HG02763 (cell line): ENCODE measurements around the gene ANKRD63.

Source experiments
- ATAC-seq: cut with Tn5 transposase; IDR thresholded peaks from one replicate; pipeline ENCODE4 v1.9.1; 2021; ENCODE audit warnings: mild to moderate bottlenecking, moderate library complexity; ENCODE audit not compliant: unreplicated experiment

The ANKRD63 gene

DNA sequence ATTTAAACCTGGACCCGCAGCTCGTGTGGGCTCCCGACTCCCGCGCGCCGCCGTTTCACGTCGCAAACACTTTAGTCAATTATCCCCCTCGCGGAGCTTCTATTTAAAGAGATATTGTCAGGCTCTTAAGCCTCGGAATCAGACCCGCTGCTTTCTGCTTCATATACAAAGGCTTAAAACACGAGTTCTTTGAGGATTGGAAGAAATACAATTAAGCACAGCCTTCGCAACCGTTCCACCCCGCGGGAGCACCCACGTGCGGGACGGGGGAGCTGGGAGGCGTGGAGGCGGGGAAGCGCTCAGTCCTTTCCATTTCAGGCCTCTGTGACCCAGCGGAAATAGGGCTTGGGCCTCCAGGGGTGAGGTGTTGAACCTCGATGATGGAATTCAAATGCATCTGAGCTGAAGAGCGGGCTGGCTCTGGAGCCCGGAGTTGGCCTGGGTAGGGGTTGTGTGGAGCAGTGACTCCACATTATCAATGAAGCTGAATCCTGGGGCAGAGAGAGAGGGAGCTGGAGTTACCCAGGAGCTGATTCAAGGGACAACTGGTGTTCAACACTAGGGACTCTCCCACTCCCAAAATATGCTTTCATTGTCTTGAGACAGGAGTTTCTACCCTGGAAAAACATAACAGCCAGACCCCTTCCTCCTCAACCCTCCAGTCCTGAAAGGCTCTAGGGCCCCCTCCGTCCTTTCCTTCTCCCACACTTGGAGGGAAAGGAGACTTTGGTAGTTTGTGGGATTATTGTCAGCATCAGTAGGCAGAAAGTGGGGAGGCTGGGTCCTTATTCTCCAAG lies 2.4 kb downstream of the ANKRD63 start:
- ATAC-seq, result no peak

DNA sequence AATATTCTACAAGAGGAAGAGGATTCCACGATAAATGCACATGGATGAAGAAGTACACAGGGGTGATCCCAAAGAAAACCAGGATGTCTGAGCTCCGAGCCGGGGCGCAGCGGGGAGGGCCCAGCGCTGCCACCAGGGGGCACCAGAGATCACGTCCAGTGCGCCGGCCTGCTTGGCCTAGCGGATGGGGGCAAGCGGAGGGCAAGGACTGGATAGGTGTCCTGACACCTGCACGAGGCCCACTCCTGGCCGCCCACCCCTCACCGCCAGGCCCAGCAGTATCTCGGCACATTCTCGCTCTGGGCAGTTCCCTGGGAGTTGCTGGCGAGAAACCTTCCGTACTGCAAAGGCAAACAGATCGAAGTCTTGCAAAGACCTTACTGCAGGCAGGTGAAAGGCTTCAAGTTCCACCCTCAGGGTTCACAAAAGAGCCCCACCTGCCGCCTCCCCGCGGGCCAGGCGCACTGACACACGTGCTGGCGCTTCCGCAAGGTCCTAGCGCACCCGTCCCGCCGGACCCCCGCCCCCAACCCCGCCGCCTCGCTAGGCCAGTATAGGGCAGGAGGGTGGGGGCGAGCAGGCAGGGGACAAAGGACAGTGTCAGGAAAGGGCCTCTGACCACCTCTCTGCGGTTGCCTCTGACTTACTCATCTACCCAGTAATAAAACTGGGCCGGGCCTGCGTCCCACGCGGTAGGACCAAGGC lies 3.3 kb downstream of the ANKRD63 start:
- no peak for ATAC-seq

DNA sequence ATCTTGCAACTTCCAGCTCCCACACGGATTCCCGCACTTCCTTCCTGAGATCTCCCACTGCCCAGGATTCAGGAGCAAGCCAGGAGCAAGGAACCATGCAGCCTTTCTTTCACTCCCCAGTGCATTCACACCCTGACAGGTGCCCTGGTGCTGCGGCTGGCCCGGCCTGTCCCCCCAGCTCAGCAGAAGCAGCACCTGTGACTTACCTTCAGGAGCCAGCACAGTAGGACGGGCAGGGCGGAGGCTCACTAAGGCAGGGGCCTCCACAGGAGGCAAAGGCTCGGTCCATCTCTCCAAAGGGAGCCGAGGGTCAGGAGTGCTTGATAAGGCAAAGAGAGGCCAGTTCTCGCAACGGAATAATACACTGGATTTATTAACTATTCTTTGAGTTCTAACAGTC lies 4.8 kb downstream of the ANKRD63 start:
- ATAC-seq, result no peak

DNA sequence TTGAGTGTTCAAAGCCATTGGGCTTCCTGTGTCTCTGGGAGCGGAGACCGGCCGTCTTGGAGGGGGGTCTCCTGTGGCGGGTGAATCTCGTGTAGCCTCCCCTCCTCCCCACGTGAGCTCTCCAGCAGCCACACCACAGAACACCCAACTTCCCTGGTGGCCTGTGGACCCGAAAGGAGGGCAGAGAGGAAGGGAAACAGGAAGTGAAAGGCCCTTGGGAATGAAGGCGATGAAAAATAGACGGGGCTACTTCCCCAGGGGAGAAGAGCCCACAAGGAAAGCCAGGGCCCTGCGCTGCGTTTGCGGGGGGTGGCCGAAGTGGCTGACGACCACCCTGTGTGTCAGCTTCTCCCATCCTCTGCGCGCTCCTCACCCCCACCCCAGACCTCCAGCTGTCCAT lies 5.4 kb downstream of the ANKRD63 start:
- no peak for ATAC-seq

DNA sequence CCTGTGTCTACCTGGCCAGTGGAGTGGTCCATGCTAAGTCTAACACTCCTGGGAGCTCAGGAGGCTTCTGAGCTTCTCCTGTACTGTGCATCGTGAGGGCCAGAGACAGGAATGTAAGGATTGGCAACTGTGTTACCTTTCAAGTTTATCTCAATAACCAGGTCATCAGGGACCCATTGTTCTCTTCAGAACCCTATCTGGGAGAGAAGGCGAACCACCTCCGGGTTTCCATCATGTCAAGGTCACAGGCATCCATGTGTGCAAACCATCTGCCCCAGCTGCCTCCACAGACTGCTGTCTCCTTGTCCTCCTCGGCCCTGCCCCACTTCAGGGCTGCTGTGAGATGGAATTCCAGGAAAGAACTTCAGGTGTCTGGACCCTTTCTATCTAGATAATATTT lies 5.9 kb downstream of the ANKRD63 start:
- ATAC-seq, result no peak

DNA sequence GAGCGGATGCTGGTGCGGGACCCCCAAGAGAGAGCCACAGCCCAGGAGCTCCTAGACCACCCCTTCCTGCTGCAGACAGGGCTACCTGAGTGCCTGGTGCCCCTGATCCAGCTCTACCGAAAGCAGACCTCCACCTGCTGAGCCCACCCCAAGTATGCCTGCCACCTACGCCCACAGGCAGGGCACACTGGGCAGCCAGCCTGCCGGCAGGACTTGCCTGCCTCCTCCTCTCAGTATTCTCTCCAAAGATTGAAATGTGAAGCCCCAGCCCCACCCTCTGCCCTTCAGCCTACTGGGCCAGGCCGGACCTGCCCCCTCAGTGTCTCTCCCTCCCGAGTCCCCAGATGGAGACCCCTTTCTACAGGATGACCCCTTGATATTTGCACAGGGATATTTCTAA lies 6.9 kb downstream of the ANKRD63 start:
- ATAC-seq, result no peak

DNA sequence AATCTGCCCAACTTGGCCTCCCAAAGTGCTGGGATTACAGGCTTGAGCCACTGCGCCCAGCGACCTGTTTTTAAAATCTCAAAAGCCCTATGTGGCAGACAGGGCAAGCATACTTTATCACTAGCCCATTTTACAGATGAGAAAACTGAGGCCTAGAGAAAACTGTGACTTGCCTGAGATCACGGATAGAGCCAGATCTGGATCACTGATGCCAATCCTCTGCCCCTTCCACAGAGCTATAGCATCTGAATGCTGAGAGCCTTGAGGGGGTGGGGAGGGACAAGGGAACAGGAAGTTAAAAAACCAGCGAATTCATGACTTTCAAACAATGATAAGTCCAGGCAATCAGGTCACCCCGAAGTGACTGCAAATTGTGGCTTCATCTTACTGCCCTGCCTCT lies 7.3 kb downstream of the ANKRD63 start:
- no peak for ATAC-seq

DNA sequence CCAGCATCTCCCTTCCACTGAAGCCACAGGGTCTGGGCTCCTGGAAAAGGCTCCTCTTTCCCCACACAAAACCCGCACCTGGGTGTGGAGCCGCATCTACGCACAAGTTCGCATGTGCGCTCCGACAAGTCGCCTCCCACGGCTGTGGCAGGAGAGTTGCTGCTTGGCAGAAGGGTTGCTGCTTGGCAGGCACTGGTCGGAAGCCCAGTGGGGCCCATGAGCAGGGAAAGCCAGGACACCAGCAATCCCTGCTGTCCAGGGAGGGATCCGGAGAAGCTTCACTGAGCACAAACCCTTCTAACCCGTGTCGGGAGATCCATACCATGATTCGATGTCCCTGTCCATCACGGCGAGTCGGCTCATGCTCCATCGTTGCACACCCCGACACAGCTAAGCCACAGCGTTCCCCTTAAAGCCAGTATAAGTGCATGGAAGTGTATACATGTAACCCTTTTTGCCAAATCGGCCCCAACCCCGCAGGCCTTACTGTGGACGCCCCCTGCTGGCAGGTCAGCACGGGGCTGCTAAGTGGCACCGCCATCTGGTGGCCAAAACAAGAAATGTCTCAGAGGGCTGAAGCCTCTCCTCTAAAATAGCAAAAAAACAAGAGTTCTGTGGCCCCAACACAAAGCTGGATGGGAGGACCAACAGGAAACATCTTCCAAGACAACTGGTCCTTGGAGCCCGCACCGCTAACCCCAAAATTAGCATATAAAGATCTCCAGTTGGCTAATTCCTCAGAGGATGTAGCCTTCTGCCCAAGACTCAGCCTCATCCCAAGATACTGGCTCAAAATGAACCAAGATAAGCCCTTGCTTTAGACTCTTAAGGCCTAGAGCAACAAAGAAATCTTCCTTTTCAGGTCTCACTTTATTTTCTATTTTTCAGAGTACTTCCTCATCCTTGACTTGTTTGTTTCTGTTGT lies 8.3 kb downstream of the ANKRD63 start:
- no peak for ATAC-seq

DNA sequence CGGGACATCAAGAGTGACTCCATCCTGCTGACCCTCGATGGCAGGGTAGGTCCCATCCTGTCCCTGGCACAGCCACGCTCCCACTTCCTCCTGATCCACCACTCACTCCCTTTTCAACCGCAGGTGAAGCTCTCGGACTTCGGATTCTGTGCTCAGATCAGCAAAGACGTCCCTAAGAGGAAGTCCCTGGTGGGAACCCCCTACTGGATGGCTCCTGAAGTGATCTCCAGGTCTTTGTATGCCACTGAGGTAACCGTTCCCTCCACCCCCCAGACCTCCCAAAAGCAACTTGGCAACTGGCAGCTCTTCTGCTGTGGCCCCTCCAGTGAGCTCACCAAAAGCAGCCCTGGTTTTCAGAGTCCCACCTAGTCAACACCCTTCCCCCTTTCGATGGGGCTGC lies 9.4 kb downstream of the ANKRD63 start:
- no peak for ATAC-seq

DNA sequence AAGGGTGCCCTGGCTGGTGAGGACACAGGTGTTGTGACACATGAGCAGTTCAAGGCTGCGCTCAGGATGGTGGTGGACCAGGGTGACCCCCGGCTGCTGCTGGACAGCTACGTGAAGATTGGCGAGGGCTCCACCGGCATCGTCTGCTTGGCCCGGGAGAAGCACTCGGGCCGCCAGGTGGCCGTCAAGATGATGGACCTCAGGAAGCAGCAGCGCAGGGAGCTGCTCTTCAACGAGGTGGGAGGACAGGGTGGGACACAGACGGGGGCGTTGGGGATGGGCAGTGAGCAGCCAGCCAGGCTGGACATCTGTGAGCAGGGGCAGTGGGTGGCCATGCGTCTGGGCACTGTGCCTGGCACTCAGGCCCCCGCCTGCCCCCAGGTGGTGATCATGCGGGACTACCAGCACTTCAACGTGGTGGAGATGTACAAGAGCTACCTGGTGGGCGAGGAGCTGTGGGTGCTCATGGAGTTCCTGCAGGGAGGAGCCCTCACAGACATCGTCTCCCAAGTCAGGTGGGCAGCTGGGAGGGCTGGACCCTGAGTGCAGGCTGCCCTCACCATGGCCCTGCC lies 10.3 kb downstream of the ANKRD63 start:
- ATAC-seq, result no peak

DNA sequence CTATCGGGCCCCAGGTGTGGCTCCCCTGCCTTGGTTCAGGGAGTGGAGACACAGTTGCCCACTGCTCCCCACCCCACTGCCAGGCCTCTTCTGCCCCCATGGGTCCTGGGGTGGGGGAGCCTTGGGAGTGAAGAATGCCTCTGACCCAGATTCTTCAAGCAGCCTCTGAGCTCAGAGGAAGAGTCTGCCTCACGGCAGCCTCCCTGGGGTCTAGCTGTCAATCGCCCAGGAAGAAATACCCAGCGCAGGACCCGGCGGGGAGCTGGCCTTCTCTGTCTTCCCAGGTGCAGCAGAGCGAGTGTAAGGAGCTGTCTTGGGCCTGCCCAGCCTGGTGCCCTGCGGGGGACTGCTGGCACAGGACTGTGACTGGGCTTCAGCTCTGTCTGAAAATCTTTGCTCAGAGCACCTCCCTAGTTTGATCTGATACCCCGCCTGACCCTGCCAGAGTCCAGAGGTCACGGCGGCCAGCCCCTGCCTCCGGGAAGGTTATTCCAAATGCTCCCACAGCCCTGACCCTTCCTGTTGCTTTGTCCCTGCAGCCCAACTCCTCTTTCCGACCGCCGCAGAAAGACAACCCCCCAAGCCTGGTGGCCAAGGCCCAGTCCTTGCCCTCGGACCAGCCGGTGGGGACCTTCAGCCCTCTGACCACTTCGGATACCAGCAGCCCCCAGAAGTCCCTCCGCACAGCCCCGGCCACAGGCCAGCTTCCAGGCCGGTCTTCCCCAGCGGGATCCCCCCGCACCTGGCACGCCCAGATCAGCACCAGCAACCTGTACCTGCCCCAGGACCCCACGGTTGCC lies 11.0 kb downstream of the ANKRD63 start:
- ATAC-seq, result no peak

DNA sequence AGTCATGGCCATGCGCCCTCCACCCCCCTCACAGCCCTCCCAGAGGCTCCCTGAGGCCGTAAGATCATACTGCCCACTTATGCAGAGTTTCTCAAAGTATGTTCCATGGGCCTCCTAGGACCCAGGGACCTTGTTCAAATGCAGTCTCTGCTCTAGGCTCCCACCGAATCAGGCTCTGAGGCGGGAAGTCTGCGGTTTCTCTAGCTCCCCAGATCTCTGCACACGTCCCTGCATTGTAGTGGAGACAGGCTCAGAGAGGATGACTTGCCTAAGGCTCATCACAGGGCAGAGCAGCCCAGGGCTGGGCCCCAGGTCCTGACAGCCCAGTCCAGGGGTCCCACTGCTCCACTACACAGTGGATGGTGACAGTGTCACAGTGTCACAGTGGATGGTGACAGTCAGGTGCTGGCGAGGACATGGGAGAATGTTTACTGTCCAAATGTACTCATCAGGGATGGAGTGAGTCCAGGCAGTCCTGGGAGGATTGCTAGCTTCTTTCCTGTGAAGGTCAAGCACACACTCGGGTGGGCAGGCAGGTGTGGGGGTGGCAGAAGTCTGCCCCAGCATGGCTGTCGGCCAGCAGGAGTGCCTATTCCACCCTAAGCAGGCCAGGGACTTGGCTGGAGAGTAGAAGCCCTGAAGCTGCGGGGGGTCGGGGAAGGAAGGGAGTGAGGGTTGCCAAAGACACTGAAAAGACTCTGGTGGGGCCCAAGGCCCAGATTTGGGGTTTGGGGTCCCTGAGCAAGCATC lies 12.4 kb downstream of the ANKRD63 start:
- ATAC-seq, result no peak

DNA sequence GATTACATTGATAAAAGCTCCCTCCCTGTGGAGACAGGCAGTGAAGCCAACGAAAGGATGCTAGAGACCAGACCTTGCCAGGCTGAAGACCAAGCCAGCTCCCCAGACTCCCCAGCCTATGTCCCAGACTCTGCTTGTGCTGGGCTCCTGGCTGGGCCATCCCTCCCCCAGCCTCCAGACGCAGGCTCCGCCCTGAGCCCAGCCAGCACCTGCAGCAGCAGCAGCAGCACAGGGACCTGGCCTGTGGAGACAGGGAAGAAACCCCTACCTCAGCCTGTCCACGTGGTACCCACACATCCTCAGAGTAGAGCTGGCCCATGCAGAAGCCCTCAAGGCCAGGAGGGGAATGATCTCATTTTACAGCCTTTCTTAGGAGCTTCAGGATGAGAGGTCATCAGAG lies 13.3 kb downstream of the ANKRD63 start:
- no peak for ATAC-seq

DNA sequence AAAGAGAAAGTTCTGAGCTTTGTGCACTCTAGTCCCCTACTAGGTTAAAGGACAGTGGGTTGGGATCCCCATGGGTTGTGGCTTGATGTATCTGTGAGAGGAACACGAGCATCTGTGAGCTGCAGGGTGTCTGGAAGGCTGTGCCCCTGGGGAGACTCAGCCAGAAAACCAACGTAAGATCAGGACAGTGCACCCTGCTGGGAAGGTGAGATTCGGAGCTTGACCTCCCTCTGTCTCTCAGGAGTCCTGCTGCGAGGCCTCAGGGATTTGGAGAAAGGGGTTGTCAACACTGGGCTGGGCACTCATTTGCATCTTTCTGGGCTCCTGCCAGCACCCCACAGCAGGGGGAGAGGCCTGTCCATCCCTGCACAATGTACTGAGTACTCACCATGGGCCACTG lies 15.2 kb downstream of the ANKRD63 start:
- ATAC-seq, result no peak

DNA sequence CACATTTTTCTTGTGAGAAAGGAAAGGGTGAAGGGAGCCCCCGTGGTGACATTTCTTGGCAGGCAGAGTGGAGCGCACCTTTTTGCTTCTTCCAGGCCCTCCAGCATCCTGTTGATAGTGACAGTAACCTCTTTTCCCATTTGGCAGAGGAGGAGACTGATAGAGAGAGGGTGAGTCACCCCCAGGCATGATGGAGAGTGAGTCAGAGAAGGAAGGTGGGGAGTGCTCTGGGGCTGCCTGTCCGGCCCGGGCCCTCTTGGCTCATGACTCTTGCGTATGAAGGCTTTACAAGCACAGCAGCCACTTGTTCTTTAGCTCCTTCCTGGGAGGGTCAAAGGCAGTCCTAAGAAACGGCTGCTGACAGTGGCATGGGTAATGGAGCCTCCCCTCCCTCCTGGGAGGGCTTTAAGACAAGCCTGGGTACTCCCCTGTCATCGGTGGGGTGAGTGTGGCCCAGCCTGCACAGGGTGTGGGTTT lies 16.0 kb downstream of the ANKRD63 start:
- no peak for ATAC-seq

DNA sequence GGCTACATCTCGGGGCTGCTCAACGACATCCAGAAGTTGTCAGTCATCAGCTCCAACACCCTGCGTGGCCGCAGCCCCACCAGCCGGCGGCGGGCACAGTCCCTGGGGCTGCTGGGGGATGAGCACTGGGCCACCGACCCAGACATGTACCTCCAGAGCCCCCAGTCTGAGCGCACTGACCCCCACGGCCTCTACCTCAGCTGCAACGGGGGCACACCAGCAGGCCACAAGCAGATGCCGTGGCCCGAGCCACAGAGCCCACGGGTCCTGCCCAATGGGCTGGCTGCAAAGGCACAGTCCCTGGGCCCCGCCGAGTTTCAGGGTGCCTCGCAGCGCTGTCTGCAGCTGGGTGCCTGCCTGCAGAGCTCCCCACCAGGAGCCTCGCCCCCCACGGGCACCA lies 17.0 kb downstream of the ANKRD63 start:
- ATAC-seq, result no peak

DNA sequence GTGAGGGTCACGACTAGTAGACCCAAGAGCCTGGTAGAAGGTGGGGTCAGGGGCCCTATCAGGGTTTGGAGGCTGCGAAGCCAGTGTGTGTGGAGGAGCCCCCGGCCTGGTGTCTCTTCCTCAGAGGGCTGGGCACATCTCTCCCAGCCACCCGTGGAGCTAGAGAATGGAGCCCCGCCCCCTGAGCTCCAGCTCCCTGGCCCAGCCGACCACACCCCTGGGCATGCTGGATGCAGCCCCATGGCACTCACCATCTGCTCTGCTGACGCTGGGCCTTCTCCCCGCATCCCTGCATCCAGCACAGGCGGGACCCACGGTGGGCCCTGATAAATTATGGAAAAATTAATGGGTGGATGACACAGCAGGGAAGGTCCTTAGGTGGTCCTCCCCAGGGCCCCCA lies 17.5 kb downstream of the ANKRD63 start:
- no peak for ATAC-seq

DNA sequence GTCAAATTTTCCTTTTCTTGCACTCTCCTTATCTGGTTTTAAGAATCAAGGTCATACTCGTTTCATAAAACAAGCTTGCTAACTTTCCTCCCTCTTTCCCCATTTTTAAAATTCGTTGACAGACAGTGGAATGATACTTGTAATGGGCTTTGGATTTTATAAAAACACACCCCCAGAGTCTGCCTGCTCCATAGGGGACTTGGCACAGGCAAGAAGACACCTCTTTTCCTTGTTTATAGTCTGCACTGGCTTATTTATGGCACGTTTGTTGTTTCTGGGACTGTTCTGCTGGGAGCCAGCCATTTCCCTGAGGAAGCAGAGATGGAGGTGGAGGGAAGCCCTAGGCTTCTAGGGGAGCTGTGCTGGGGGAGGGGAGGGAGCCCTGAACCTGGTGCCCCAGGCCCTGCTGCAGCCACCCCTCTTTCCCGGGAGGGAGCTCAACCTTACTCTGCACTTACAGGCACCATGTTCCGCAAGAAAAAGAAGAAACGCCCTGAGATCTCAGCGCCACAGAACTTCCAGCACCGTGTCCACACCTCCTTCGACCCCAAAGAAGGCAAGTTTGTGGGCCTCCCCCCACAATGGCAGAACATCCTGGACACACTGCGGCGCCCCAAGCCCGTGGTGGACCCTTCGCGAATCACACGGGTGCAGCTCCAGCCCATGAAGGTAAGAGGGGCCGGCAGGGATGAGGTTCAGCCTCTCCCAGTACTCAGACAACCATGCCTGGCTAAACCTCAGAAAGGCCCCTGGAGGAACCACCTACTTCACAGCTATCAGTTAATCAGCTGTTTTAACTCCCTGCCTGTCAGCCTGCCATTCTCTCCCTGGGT lies 18.3 kb downstream of the ANKRD63 start:
- no peak for ATAC-seq
